GM12864 (cell line): ENCODE measurements around the gene SIVA1.

Experiments used
- DNase-seq: peaks from one replicate; pipeline ENCODE4 v3.0.0-alpha.2; 2011; ENCODE audit warnings: low read depth
- H3K4me3 ChIP-seq: 2 replicates; pipeline ENCODE4 v1.5.1; 2011; ENCODE audit warnings: mild to moderate bottlenecking, low read depth, low read length, control low read depth
- CTCF ChIP-seq: IDR thresholded peaks from 2 replicates; pipeline ENCODE4 v1.5.1; 2011; ENCODE audit warnings: low read depth, mild to moderate bottlenecking, moderate library complexity, low read length, control low read depth, inconsistent platforms; ENCODE audit errors: missing control alignments

The SIVA1 gene

DNA sequence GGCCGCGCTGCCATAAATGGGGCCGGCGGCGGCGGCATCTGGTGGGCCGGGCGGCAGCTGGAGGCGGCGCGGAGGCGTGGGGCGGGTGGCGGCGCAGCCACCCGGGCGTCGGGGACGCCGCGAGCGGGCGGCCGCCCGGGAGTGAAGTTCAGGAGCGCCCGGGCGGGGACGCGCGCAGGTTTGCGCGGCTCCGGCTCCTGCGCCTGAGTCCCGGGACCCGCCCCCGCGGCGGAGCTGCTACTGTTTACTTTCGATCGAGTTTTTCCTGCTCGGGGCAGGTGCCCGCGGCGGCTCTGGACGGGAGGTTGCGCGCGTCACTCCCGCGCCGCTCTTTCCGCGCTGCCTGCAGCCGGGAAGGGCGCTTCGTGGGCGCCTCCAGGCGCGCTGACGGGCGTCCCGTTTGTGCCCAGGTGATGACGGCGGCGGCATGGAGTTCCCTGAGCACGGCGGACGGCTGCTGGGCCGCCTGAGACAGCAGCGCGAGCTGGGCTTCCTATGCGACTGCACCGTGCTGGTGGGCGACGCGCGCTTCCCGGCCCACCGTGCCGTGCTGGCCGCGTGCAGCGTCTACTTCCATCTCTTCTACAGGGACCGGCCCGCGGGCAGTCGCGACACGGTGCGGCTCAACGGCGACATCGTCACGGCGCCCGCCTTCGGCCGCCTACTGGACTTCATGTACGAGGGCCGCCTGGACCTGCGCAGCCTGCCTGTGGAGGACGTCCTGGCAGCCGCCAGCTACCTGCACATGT, 48.0 kb downstream of the SIVA1 start, which contains the start of gene ZBTB42:
Gene ZBTB42 (plus strand): TSS at position 331 of the 749 bp plus-strand sequence. CDS start 97 bp downstream, at position 428.
- peak within 1 kb of the TSS; percentile 78 for H3K4me3 ChIP-seq
- no peak for TF ChIP-seq CTCF
- no peak for DNase-seq

DNA sequence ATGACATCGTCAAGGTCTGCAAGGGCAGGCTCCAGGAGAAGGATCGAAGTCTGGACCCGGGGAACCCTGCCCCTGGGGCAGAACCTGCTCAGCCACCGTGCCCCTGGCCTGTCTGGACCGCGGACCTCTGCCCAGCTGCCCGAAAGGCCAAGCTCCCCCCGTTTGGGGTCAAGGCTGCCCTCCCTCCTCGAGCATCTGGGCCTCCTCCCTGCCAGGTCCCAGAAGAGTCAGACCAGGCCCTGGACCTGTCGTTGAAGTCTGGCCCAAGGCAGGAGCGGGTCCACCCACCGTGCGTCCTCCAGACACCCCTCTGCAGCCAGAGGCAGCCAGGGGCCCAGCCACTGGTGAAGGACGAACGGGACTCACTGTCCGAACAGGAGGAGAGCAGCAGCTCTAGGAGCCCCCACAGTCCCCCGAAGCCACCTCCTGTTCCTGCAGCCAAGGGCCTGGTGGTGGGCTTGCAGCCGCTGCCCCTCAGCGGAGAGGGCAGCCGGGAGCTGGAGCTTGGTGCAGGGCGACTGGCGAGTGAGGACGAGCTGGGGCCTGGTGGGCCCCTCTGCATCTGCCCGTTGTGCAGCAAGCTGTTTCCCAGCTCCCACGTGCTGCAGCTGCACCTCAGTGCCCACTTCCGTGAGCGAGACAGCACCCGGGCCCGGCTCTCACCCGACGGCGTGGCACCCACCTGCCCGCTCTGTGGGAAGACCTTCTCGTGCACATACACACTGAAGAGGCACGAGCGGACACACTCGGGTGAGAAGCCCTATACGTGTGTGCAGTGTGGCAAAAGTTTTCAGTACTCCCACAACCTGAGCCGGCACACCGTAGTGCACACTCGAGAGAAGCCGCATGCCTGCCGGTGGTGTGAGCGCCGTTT, 48.8 kb downstream of the SIVA1 start:
- no peak for DNase-seq
- peak overlapping the region; percentile 78 for H3K4me3 ChIP-seq
- no peak for TF ChIP-seq CTCF

- no peak for TF ChIP-seq CTCF
- no peak for DNase-seq
- no peak overlapping the region for H3K4me3 ChIP-seq
Measured at GRCh38 chr14:104802394-104803184, 49.6 kb downstream of the SIVA1 start.

- TF ChIP-seq CTCF: no peak
- H3K4me3 ChIP-seq: no peak overlapping the region
- no peak for DNase-seq
Measured at GRCh38 chr14:104803280-104803911, 50.4 kb downstream of the SIVA1 start.

DNA sequence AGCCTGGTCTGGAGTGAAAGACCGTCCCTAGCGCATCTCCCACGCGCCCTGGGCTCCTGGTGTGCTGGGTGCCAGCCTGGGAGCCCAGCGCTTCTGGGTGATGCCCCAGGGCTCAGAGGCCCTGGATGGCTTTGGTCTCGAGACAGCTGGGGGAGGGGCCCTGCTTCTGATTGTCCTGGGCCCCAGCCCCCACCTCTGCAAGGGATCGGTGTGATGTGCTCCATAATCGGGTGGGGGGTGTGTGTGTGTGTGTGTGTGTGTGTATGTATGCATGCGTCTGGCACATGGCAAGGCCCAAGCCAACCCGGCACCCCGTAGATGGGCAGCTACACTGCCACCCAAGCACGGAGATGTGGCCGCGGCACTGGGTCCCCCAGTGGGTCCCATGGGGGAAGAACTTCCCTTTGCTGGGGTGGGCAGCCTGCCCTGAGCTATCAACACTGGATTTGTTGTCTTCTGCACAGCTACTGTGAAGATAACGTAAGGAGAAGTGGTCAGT, 51.0 kb downstream of the SIVA1 start:
- TF ChIP-seq CTCF: no peak
- no peak for DNase-seq
- no peak overlapping the region for H3K4me3 ChIP-seq

DNA sequence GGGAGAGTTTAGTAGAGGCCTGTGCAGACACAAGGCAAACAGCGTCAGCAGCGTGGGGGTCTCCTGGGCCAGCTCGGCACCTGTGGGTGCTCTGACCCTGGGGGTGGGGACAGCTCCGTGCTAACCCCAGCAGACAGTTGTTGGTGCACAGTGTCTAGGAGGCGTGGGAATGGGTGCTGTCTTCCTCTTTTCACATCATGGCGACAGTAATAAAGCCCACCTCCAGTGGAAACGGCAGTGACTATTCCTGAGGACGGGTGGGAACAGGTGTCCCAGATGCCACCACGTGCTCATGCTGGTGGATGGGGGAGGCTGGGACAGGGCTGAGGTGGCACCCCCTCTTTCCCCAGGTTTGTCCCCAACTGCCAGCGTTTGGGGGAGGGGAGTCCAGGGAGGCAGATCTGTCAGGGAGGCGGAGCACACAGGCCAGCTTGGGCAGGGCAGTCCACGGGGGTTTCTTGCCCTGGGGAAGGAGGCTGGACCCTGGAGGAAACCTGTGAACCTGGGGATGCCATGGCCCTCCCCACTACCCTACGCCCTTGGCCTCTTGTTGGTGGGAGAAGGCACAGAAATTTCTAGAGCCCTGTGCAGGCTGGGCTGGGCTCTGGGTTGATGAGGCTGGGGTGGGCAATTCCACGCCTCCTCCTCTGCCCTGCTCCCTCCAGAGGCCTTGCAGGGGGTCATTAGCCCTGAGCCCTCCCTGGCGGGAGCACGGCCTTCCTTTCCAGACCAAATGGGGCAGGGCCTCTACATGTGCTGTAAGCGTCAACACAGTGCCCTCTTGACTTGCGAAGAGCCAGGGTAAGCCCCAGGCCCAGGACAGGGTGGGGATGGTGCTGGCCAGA, 51.8 kb downstream of the SIVA1 start:
- TF ChIP-seq CTCF: no peak
- H3K4me3 ChIP-seq: no peak overlapping the region
- no peak for DNase-seq
